WTC11 (cell line): Measurements from ENCODE around the gene ABCG4.

Experiments used
- E2F1 ChIP-seq: sonication (generic); formaldehyde crosslinking; IDR thresholded peaks from 2 replicates; pipeline ENCODE4 v1.8.0; 2022; ENCODE audit warnings: mild to moderate bottlenecking, missing genetic modification reagents
- FOXJ3 ChIP-seq: sonication (generic); formaldehyde crosslinking; IDR thresholded peaks from 2 replicates; pipeline ENCODE4 v1.9.0; 2021; ENCODE audit warnings: missing genetic modification reagents, mild to moderate bottlenecking, borderline replicate concordance
- JUN ChIP-seq: sonication (generic); formaldehyde crosslinking; IDR thresholded peaks from 2 replicates; pipeline ENCODE4 v1.8.0; 2023; ENCODE audit warnings: mild to moderate bottlenecking, missing genetic modification reagents
- TF ChIP-seq, protein P1 (sequence below): fragments of 200-600 bp; IDR thresholded peaks from 2 replicates; pipeline ENCODE4 v1.8.0; 2022; ENCODE audit warnings: antibody characterized with exemption

DNA sequence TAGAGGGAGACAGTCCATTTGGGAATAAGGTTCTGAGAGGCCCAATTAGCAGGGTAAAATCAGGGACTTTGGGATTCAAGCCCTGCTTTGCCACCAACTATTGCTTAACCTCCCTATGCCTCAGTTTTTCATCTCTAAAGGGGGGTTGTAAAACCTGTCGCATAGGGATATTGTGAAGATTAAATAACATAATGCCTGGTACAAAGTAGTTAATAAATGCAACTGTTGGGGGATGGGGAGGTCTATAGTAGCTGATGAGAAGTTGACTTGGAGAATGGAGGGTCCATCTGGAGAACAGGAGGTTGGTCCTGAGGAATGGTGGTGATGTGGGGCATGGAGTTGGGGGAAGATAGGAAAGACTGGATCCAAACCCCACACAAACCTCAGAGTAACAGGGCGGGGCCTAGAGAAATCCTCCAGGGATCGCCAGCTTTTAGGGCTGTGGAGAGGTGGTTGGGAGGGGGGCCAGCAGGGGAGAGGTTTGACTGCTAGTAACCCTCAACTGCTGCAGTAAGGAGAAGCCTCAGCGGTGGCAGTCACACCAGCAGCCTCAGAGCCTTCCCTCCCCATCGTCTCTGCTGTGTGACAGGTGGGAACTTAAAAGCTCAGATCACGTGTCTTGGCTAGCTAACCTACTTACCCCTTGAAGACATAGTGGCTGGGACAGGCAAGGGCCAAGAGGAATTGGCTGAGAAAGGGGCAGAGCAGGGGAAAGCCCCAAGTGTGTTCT lies 1.1 kb upstream of the ABCG4 start:
- TF ChIP-seq, protein P1, sequence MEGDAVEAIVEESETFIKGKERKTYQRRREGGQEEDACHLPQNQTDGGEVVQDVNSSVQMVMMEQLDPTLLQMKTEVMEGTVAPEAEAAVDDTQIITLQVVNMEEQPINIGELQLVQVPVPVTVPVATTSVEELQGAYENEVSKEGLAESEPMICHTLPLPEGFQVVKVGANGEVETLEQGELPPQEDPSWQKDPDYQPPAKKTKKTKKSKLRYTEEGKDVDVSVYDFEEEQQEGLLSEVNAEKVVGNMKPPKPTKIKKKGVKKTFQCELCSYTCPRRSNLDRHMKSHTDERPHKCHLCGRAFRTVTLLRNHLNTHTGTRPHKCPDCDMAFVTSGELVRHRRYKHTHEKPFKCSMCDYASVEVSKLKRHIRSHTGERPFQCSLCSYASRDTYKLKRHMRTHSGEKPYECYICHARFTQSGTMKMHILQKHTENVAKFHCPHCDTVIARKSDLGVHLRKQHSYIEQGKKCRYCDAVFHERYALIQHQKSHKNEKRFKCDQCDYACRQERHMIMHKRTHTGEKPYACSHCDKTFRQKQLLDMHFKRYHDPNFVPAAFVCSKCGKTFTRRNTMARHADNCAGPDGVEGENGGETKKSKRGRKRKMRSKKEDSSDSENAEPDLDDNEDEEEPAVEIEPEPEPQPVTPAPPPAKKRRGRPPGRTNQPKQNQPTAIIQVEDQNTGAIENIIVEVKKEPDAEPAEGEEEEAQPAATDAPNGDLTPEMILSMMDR, result no peak
- TF ChIP-seq FOXJ3 (CRISPR knock-in tag) (no peak), JUN (CRISPR knock-in tag) (no peak), E2F1 (no peak)
